Measurements from ENCODE around the gene CCDC177.

CCDC177 gene

DNA sequence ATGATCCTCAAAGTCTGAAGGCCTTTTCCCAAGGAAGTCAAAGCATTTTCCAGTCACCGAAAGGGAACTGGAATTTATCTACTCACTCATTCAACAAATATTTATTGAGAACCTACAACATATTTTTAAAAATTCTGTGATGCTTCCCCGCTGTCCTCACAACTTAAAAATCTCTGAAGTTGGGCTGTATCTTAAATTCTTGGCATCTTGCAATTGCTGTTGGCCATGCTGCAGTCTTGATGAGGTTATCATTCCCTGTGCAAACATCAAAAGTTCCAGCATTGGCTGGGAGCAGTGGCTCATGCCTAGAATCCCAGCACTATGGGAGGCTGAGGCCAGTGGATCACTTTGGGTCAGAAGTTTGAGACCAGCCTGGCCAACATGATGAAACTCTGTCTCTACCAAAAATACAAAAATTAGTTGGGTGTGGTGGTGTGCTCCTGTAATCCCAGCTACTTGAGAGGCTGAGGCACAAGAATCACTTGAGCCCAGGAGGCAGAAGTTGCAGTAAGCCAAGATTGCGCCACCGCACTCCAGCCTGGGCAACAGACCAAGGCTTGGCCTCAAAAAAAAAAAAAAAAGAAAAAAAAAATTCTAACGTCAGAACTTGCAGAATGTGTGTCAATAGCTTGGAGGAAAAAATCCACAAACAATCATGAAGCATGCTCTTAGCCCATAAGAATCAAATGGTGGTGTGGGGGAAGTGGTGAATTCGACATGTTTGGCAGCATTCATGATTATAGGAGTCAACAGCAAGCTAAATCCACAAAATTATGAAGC is 34.9 kb downstream of the CCDC177 start:
- POLR2A ChIA-PET (ENCODE audit: low non-redundant PET) = interaction anchor here (0.6 kb wide), 1 partner anchor 57 kb away, joined by 6 read pairs; no protein-coding TSS in a partner anchor

DNA sequence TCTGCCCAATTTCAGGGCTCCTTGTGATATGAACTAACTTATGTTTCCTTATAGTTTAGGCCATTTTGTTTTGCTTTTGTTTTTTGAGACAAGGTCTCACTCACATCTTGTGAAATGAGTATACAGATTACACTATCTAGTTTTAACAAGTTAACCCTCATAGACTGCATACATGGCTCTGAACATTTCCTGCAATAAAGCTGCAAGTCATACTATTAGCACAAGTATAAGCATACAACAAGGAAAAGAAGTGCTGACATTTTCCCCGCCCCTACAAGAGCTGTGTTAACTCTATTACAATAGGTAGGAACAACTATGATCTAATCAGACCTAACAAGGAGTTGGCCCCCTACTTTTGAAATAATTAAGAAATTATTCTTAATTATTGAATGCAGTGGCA is 35.9 kb downstream of the CCDC177 start:
- POLR2A ChIA-PET (ENCODE audit: low non-redundant PET) = no interaction called here
- CTCF ChIA-PET = no interaction called here
- DNase-seq (ENCODE audit: low spot score) = no peak
- TF ChIP-seq CTCF (conservative IDR thresholded peaks at IDR 0.05; ENCODE audit: low read depth) = no peak
- no peak overlapping the region for H3K27ac ChIP-seq

More for the DNA sequence above, 34.9 kb downstream of the CCDC177 start:
- no peak for TF ChIP-seq CTCF (conservative IDR thresholded peaks at IDR 0.05; ENCODE audit: low read depth)
- CTCF ChIA-PET = interaction anchor here (0.8 kb wide), 1 partner anchor 46 kb away, joined by 3 read pairs; no protein-coding TSS in a partner anchor
- DNase-seq (ENCODE audit: low spot score) = no peak
- H3K27ac ChIP-seq = no peak overlapping the region; the same call in 1 of the 2 replicates

- DNase-seq (ENCODE audit: low spot score) = no peak
- TF ChIP-seq CTCF (conservative IDR thresholded peaks at IDR 0.05; ENCODE audit: low read depth) = no peak
- CTCF ChIA-PET = interaction anchor here (1.0 kb wide), 1 partner anchor 207 kb away, joined by 3 read pairs; no protein-coding TSS in a partner anchor
- H3K27ac ChIP-seq = no peak overlapping the region
- POLR2A ChIA-PET (ENCODE audit: low non-redundant PET) = no interaction called here
Observed at GRCh38 chr14:69537900-69538299, 36.8 kb downstream of the CCDC177 start.

DNA sequence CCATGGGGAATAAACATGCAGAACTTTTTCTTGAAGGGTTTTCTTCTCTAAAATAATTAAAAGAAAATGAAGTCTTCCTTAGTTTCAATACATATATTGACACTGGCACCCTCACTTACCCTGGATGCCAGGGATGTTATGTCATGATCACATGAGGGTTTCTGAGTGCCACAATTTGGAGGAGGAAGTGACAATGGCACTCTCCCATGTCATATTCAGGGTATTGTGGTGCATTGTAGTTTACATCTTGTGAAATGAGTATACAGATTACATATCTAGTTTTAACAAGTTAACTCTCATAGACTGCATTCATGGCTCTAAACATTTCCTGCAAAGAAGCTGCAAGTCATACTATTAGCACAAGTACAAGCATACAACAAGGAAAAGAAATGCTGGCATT is 37.7 kb downstream of the CCDC177 start:
- CTCF ChIA-PET = interaction anchor here (1.0 to 2.6 kb wide), 2 partner anchors 38 to 207 kb away, joined by 3 to 26 read pairs; partner anchors contain the start of gene CCDC177
- no peak for DNase-seq (ENCODE audit: low spot score)

DNA sequence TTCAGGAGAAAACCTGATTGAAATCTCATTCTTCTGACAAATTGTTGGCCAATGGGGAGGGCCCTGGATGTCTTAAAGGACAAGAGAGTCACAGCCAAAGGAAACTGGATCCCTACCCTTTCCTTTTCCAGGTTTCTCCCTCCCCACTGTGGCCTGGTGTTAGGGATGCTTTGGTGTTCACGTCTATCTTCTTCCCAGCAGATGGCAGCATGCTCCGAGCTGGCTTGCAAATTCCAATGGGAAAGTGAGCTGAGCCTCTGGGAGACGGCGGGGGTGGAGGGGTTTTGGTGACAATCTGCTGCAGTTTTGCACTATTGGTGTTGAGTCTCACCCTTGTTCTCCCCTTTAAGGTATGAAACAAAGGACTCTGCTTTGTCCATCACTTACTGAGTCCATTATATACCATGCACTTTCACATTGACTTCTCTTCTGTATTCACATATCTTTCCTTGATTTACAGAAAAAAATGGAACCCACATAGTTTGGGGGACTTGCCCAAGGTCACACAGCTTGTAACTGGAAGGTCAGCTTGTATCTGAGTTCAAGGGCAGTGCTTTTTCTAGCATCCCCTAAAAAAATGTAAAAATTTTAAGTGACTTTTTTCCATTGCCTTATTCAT is 39.3 kb downstream of the CCDC177 start:
- DNase-seq (ENCODE audit: low spot score) = peak; percentile 76
- ChIA-PET POLR2A (ENCODE audit: low non-redundant PET) (no interaction called here), CTCF (interaction anchor here (0.6 to 2.6 kb wide), 13 partner anchors 9 to 1395 kb away, joined by 3 to 26 read pairs (median 4); partner anchors contain the start of gene CCDC177)
- peak; percentile 86 for TF ChIP-seq CTCF (conservative IDR thresholded peaks at IDR 0.05; ENCODE audit: low read depth)
- no peak overlapping the region for H3K27ac ChIP-seq

More for the DNA sequence above, 37.7 kb downstream of the CCDC177 start:
- no peak overlapping the region for H3K27ac ChIP-seq
- POLR2A ChIA-PET (ENCODE audit: low non-redundant PET) = no interaction called here
- TF ChIP-seq CTCF (conservative IDR thresholded peaks at IDR 0.05; ENCODE audit: low read depth) = no peak

GRCh38 chr14:69532561-69533340 is 41.9 kb downstream of the CCDC177 start:
- no peak overlapping the region for H3K27ac ChIP-seq

More at GRCh38 chr14:69532561-69533340, 41.9 kb downstream of the CCDC177 start:
- DNase-seq (ENCODE audit: low spot score) = no peak
- ChIA-PET CTCF (interaction anchor here (0.7 to 1.5 kb wide), 3 partner anchors 42 to 194 kb away, joined by 3 to 5 read pairs (median 4); partner anchors contain the start of gene CCDC177), POLR2A (ENCODE audit: low non-redundant PET) (no interaction called here)
- TF ChIP-seq CTCF (conservative IDR thresholded peaks at IDR 0.05; ENCODE audit: low read depth) = no peak
